GM20000 (cell line): Measurements from ENCODE around the gene TNPO3.

Source experiments
- DNase-seq: peaks from one replicate; pipeline ENCODE4 v3.0.0; 2012; ENCODE audit warnings: low spot score
- TF ChIP-seq, protein P1 (sequence below): IDR thresholded peaks from 2 replicates; pipeline ENCODE4 v1.5.1; 2012; ENCODE audit warnings: mild to moderate bottlenecking, control low read depth; ENCODE audit errors: extremely low read depth, missing control alignments

Gene TNPO3

DNA sequence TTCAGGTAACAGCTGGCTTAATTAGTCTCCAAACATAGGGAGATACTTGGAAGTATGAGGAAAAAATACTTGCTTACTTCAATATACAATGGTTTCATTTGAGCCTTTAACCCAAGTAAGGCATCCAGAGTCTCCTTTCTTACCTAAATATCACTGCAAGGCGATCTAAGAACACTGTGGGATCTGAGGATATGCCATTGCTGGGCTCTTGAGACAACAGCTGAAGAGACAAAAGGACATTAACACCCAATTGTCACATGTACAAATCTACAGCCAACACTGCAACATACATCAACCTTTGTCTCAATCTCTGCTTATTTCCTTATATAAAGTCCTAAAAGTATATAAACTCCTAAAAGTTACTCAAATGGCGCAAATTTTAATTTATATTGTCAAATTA lies 72.8 kb downstream of the TNPO3 start:
- TF ChIP-seq, protein P1, sequence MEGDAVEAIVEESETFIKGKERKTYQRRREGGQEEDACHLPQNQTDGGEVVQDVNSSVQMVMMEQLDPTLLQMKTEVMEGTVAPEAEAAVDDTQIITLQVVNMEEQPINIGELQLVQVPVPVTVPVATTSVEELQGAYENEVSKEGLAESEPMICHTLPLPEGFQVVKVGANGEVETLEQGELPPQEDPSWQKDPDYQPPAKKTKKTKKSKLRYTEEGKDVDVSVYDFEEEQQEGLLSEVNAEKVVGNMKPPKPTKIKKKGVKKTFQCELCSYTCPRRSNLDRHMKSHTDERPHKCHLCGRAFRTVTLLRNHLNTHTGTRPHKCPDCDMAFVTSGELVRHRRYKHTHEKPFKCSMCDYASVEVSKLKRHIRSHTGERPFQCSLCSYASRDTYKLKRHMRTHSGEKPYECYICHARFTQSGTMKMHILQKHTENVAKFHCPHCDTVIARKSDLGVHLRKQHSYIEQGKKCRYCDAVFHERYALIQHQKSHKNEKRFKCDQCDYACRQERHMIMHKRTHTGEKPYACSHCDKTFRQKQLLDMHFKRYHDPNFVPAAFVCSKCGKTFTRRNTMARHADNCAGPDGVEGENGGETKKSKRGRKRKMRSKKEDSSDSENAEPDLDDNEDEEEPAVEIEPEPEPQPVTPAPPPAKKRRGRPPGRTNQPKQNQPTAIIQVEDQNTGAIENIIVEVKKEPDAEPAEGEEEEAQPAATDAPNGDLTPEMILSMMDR: no peak
- DNase-seq: no peak

DNA sequence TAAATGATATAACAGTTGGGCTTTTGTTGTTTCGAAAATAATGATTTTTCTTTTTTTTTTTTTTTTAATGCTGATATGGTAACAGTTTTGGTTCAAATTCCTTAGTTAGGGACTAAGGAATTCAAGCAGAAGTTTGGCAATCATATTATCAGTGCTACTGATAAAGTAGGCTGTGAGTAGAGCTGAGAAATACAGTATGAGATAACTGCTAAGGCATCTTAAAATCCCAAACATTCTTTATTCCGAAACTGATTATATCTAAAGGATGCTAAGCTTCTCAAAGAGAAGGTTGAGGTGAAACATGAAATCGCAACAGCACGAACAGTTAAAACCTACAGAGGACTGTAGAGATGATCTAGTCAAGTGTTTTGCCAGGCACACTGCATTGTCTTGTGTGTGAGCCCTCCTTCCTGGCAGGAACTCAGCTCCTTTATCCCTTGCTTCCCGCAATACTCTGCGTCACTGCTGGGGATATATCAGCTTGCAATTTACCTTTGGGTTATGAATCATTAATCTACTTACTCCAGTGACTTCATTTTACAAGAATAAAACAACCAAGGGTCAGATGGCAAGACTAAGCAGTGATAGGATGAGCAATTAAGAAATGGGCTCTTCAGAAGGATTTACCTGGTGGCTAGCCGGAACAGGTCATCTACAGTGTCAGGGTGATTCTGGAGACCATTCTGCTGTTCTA lies 80.5 kb downstream of the TNPO3 start:
- TF ChIP-seq, protein P1: no peak
- DNase-seq: no peak

DNA sequence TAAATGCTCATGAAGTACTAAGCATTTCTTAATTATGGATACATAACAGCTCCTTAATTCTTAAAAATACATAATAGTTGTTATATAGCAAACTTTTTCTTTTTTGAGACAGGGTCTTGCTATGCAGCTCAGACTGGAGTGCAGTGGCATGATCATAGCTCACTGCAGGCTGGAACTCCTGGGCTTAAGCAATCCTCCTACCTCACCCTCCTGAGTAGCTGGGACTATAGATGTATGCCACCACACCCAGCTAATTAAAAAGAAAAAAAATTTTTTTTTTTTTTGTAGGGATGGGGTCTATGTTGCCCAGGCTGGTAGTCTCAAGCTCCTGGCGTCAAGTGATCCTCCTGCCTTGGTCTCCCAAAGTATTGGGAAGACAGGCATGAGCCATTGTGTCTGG lies 86.3 kb downstream of the TNPO3 start:
- DNase-seq: no peak
- TF ChIP-seq, protein P1: no peak

DNA sequence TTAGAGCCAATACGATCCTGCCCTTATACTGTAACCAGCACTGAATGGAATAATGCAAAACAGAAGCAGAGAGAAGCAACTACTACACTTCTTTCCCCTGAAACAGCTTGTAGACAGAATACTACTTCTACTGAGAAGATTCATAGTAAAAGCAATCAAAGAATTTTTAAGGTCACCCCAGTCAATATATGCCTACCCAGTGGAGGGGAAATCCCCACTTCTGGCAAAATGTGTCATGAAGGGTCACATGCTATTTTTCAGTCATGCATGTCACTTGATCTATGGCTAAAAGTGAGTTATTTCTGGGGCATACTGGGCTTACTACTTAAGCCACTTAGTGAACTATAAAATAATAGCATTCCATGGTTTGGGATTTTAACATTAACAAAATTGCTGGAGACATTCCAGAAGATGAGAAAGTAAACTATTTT lies 91.6 kb downstream of the TNPO3 start:
- TF ChIP-seq, protein P1: no peak
- DNase-seq: peak; percentile 66

DNA sequence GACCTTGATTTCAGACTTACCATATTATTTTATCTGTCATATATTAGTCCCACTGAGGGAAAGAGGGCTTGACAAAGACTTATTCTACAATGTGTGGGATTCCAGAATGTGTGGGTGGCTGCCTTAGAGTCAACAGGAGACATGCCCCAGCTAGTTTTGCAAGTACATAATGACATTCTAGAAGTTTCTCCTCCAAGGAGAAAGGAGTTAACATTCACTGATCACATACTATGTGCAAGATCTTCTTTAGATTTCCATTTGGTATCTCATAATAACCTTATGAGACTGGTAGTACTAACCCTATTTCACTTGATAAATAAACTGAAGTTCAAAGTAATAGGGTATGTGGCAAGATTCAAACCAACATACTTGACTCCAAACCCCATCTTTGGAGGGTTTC lies 92.0 kb downstream of the TNPO3 start:
- DNase-seq: no peak
- TF ChIP-seq, protein P1: no peak

DNA sequence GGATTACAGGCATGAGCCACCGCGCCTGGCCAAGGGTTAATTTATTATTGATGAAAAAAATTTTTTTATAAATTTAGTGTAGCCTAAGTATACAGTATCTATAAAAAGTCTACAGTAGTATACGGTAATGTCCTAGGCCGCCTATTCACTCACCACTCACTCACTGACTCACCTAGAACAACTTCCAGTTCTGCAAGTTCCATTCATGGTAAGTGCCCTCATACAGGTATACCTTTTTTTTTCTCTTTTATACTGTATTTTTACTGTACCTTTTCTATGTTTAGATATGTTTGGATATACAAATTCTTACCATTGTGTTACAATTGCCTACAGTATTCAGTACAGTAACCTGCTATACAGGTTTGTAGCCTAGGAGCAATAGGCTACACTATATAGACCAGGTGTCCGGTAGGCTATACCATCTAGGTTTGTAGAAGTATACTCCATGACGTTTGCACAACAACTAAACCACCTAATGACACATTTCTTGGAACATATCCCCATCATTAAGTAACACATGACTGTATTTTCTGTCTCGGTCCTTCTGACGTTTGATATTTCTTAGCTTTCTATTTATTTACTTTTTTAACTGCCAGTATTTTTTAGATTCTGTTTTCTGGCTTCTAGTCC lies 93.8 kb downstream of the TNPO3 start:
- TF ChIP-seq, protein P1: no peak
- no peak for DNase-seq

DNA sequence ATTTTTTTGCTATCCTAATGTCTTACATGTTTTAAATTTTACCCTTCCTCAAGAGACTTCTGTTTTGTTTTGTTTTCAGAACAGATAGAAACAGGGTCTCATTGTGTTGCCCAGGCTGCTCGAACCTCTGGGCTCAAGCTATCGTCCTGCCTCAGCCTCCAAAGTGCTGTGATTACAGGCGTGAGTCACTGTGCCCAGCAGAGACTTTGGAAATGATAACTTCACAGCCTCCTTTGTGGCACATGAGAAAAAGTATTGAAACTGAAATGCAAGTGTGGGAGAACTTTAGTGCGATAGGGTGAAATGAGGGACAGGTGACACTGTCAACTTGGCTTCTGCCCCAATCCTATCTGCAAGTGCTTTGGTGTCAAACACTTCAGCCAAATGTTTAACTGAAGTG lies 95.6 kb downstream of the TNPO3 start:
- TF ChIP-seq, protein P1: no peak
- DNase-seq: no peak
